ENCODE results near the gene COMMD7.

The COMMD7 gene

GRCh38 chr20:32675223-32675975 lies 67.9 kb downstream of the COMMD7 start:
- no peak for DNase-seq (ENCODE audit: low spot score)

DNA sequence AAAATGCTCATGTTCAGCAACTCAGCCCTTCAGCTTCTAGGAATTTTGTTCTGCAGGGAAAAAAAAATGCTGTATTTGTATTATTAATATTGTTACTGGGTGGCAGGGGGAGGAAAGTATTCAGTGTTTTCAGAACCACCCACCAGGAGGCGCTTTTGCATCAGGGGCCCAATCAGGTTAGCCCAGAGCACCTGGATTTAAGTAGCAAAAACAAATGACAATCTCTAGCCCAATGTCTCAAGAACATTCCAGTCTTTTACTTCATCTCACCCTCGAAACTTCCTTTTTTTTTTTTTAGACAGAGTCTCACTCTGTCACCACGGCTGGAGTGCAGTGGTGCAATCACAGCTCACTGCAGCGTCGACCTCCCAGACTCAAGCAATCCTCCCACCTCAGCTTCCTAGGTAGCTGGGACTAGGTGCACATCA lies 68.9 kb downstream of the COMMD7 start:
- DNase-seq (ENCODE audit: low spot score): no peak

DNA sequence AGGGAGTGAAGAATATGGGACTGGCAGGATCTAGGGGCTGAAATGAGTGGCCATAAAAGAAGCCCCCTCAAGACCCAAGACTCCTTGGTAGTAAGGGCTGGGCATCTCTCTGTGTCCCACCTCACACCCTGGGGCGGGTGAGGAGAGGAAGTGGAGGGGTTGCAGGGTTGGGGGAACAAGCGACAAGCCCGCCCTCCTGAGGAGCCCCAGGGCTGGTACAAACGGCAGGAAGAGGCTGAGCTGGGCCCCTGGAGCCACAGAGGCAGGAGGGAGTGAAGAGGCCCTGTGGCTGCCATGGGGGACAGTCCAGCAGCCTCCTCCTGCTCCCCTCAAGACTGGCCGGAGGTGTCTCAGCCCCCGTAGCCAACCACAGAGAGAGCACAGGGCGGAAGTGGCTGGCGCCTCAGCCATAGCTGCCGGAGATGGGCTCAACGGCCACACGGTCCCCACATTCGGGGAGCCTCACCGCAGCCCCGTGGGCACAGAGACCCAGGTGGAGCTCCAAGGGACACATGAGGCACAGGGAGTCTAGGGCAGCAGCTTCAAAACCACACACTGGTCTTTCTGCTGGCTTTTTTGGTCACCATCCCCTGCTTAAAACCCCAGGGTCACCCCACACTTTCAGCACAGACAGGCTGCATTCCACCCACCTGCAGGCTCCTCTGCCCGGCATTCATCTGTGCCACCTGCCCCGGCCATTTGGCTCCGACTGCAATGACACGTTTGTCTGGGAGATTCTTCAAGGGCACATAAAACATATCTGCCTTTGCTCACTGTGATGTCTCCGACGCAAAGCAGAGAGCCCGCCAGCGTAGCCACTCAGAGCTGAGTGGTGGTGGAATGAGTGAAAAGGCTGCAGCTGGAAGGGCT lies 70.0 kb downstream of the COMMD7 start:
- no peak for DNase-seq (ENCODE audit: low spot score)

DNA sequence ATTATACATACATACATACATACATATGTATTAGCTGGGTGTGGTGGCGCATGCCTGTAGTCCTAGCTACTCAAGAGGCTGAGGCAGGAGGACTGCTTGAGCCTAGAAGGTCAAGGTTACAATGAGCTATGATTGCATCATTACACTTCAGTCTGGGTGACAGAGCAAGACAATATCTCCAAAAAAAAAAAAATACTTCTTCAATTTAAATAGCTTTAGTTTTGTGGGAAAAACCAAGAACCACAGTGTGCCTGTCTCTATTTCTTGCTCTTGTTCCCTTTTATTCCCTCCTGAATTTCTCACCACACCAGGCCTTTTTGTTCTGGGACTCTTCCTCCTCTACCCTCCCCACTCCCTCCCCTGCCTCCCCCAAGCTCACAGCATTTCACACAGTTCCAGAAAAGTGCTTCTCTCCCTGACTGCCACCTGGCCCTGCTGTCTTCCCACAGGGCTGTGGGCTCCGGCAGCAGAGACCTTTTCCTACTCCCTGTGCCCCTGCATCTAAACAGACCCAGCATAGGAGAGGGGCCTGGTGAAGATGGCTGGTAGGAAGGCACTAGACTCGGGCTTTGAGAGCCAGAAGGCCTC lies 70.8 kb downstream of the COMMD7 start:
- DNase-seq (ENCODE audit: low spot score): no peak

- no peak for DNase-seq (ENCODE audit: low spot score)
Observed at GRCh38 chr20:32670773-32671455, 72.4 kb downstream of the COMMD7 start.

DNA sequence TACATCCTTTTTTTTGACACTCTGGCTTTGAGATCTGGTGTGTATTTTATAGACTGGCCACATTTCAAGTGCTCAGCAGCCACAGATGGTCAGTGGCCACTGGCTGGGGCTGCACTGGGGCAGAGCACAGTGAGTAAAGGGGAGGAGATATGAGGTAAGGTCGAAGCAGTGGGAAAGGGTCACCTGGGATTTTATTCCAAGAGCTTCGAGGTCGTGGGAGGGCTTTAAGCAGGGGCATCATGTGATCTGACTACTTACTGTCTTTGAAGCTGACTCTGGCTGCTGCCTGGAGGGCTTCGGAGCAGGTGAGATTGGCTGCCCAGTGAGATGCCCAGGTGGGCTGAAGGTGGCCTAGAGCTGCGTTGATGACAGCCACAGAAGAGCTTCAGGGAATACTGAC lies 76.2 kb downstream of the COMMD7 start:
- no peak for DNase-seq (ENCODE audit: low spot score)

- DNase-seq (ENCODE audit: low spot score): no peak
Observed at GRCh38 chr20:32664678-32665159, 78.5 kb downstream of the COMMD7 start.

GRCh38 chr20:32664012-32664677 lies 79.1 kb downstream of the COMMD7 start:
- no peak for DNase-seq (ENCODE audit: low spot score)

- DNase-seq (ENCODE audit: low spot score): no peak
Observed at GRCh38 chr20:32663335-32664011, 79.8 kb downstream of the COMMD7 start.

DNA sequence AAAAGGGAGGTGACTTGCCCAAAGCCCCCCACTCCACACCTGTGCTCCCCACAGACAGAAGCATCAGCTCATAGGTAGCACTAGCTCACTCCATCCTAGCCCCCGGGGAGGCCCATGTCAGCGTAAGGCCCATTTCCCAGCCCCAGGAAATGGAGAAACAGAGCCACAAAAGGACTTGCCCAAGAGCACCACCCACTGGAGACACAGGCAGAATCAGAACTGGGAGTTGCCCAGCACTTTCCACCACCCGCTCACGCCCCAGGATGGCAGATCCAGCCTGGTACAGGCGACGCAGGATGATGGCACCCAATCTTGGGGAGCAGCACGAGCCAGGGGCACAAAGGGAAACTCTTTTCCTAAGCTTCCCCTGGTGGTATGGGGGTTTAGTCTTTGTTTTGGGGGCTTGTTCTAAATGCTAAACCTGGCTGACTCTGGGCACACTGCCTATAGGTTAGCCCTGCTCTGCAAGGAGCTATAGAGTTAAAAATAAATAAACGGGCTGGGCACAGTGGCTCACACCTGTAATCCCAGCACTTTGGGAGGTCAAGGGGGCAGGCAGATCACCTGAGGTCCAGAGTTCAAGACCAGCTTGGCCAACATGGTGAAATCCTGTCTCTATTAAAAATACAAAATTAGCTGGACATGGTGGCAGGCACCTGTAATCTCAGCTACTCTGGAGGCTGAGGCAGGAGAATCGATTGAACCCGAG lies 81.3 kb downstream of the COMMD7 start:
- DNase-seq (ENCODE audit: low spot score): no peak

DNA sequence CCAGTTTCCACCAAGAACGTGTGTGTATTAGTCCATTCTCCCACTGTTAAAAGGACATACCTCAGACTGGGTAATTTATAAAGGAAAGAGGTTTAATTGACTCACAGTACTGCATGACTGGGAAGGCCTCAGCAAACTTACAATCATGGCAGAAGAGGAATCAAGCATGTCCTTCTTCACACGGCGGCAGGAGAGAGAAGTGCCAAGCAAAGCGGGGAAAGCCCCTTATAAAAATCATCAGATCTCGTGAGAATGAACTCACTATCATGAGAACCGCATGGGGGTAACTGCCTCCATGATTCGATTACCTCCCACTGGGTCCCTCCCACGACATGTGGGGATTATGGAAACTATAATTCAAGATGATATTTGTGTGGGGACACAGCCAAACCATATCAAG lies 82.6 kb downstream of the COMMD7 start:
- no peak for DNase-seq (ENCODE audit: low spot score)

DNA sequence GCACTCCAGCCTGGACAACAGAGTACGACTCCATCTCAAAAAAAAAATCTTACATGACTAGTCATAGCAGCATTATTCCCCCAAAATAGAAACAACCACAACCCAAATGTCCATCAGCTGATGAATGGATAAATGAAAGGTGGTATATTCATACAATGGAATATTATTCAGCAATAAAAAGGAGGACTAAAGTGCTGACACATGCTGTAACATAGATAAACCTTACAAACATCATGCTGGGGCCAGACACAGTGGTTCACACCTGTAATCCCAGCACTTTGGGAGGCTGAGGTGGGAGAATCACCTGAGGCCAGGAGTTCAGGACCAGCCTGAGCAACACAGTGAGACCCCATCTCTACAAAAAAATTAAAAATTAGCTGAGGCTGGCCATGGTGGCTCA lies 86.4 kb downstream of the COMMD7 start:
- DNase-seq (ENCODE audit: low spot score): no peak

DNA sequence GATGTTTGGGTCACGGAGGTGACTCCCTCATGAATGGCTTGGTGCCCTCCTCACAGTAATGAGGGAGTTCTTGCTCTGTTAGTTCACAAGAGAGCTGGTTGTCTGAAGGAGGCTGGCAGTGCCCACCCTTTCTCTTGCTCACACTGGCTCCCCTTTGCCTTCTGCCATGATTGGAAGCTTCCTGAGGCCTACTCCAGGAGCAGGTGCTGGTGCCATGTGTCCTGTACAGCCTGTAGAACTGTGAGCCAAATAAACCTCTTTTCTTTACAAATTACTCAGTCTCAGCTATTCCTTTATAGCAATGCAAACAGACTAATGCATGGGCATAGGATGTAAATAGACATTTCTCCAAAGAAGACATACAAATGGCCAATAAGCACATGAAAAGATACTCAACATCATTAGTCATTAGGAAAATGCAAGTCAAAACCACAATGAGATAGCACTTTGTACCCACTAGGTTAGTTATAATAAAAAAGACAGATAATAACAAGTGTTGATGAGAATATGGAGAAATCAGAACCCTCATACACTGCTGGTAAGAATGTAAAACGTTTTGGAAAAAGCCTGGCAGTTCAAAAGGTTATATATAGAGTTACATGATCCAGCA lies 87.3 kb downstream of the COMMD7 start:
- DNase-seq (ENCODE audit: low spot score): no peak

- peak; percentile 77 for DNase-seq (ENCODE audit: low spot score)
Observed at GRCh38 chr20:32652739-32653526, 90.3 kb downstream of the COMMD7 start.
